ENCODE data around the gene ITPA. TPM values are rescaled to one million over a fixed set of nuclear protein-coding genes. Genes with fewer than 3 reads are reported as not detected.
"Not testable (repeated sequence)": the region's sequence is repeated elsewhere in the genome, so short reads cannot be mapped to it uniquely, and the experiment has no call there.

ITPA gene
- polyA plus RNA-seq, 1 experiment = 35.0 TPM

DNA sequence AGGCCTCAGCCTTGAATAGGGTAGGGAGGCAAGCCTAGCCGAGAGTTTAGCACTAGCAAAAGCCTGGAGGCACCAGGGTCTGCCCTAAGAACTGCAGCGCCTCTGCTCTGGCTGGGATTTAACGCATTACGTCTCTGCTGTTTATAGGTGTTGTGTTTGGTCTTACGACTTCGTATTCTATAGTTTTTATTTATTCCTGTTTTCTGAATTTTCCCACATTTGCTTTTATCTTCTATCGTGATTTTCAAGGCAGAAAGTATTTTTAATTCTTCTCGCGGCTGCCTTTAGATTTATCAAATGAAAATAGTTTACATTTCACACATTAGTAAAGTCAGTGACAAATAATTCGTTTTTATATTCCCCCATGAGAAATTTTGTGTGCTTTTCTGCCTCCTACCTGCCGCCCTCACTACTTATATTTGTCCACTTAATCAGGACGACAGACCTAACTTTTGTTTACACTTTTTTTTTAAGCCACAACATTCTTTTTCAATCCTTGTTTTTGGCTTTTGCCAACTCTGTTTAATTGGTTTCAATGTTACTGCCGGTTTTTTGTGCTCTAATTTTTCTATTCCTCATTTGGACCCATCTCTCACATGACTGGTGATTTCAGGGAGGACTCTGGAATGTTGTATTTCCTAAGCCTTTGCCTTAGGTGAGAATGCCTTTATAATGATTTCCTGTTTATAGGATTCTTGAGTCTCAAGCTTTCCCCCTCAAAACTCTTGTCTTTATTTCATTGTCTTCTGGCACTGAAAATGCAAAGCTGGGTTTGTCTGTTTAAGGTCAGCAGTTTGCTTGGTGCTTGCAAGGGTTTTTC, 34.6 kb upstream of the ITPA start:
- Histone ChIP-seq H3K36me3 (ENCODE audit: control insufficient read depth, insufficient read depth, low read length) (no peaks in the 10 kb centered on the region), H3K27me3 (ENCODE audit: control insufficient read depth, insufficient read depth, low read length) (peaks cover 3% of the 10 kb centered on the region; the same call in 1 of the 2 replicates), H3K4me3 (ENCODE audit: low read depth, low read length) (peak overlapping the region; percentile 95)
- no peak for DNase-seq (ENCODE audit: low read depth)
- ChIA-PET CTCF (interaction anchor here (0.7 kb wide), 1 partner anchor 15 kb away, joined by 3 read pairs; no protein-coding TSS in a partner anchor), POLR2A (no interaction called here)
- TF ChIP-seq, protein P1, sequence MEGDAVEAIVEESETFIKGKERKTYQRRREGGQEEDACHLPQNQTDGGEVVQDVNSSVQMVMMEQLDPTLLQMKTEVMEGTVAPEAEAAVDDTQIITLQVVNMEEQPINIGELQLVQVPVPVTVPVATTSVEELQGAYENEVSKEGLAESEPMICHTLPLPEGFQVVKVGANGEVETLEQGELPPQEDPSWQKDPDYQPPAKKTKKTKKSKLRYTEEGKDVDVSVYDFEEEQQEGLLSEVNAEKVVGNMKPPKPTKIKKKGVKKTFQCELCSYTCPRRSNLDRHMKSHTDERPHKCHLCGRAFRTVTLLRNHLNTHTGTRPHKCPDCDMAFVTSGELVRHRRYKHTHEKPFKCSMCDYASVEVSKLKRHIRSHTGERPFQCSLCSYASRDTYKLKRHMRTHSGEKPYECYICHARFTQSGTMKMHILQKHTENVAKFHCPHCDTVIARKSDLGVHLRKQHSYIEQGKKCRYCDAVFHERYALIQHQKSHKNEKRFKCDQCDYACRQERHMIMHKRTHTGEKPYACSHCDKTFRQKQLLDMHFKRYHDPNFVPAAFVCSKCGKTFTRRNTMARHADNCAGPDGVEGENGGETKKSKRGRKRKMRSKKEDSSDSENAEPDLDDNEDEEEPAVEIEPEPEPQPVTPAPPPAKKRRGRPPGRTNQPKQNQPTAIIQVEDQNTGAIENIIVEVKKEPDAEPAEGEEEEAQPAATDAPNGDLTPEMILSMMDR (IDR thresholded peaks at IDR 0.05; ENCODE audit: insufficient read depth, low read depth, low read length) = no peak

DNA sequence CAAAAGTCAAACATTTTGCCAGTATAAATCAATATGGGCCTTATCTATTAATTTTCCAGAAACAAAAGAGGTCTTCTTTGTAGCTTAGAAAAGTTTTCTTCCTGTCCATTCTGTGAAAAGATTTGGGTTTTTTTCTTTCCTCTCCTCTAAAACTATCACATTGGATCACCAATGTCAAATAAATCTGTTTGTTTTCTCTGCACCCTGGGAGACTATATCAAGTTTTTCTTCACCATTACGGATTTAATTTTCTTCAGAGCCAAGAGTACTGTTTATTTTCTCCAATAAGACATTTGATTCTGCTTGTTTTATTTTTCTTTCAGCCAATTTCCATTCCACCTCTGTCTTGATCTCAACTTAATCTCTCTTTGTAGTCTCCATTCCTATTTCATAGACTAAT, 34.0 kb upstream of the ITPA start:
- ChIA-PET POLR2A (interaction anchor here (0.6 kb wide), 2 partner anchors 9 to 15 kb away, joined by 3 to 4 read pairs; partner anchors contain the start of genes FASTKD5 and UBOX5), CTCF (interaction anchor here (0.7 kb wide), 1 partner anchor 16 kb away, joined by 3 read pairs; no protein-coding TSS in a partner anchor)
- no peak for DNase-seq (ENCODE audit: low read depth)
- TF ChIP-seq, protein P1 (IDR thresholded peaks at IDR 0.05; ENCODE audit: insufficient read depth, low read depth, low read length) = no peak
- peaks cover 3% of the 10 kb centered on the region; the same call in 1 of the 2 replicates for H3K27me3 ChIP-seq (ENCODE audit: control insufficient read depth, insufficient read depth, low read length)
- H3K4me3 ChIP-seq (ENCODE audit: low read depth, low read length) = no peak overlapping the region
- 0 out of 2 replicates have a peak, but pooled peaks cover under 1% of the 10 kb centered on the region for H3K36me3 ChIP-seq (ENCODE audit: control insufficient read depth, insufficient read depth, low read length)

DNA sequence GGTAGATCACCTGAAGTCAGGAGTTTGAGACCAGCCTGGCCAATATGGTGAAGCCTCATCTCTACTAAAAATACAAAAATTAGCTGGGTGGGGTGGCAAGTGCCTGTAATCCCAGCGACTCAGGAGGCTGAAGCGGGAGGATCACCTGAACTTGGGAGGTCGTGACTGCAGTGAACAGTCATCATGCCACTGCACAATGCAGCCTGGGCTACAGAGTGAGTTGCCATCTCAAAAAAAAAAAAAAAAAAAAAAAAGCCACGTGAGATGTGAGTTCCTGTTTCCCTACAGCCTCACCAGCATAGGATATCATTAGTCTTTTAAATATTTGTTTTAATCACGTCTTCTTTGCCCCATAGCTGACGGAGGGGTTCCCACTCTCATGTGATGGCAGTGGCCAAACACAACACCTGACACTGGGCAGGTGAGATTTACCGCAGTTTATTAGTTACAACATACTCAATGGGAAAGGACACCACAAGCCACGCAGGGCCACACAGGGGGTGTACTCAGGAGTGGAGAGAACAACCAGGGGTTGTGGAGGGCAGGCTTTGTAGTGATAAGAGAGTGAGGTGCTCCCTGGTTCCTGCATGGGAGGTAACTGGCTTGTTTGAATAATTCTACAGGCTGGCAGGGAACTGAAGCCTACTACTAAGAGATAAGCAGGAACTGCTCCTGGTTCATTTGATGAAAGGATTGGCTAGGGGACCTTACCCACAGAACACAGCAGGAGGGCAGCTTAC, 31.4 kb upstream of the ITPA start:
- POLR2A ChIA-PET = no interaction called here
- no peaks in the 10 kb centered on the region for H3K27me3 ChIP-seq (ENCODE audit: control insufficient read depth, insufficient read depth, low read length)
- CTCF ChIA-PET = no interaction called here
- TF ChIP-seq, protein P1 (IDR thresholded peaks at IDR 0.05; ENCODE audit: insufficient read depth, low read depth, low read length) = no peak
- no peak overlapping the region for H3K4me3 ChIP-seq (ENCODE audit: low read depth, low read length)
- DNase-seq (ENCODE audit: low read depth) = no peak
- peaks cover 1% of the 10 kb centered on the region; the same call in 1 of the 2 replicates for H3K36me3 ChIP-seq (ENCODE audit: control insufficient read depth, insufficient read depth, low read length)

DNA sequence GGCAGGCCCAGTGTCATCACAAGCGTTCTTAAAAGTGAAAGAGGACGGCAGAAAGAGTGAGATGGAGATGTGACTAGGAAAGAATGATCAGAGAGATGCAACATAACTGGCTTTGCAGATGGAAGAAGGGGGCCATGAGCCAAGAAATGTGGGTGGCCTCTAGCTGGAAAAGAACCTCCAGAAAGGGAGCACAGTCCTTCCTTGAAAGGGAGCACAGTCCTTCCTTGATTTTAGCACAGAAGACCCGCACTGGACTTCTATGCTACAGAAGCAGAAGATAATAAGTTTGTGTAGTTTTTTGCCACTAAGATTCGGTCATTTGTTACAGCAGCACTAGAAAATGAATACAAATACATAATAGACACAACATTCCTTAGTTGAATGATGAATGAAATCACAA, 29.0 kb upstream of the ITPA start:
- ChIA-PET CTCF (no interaction called here), POLR2A (no interaction called here)
- H3K27me3 ChIP-seq (ENCODE audit: control insufficient read depth, insufficient read depth, low read length) = no peaks in the 10 kb centered on the region
- no peak for DNase-seq (ENCODE audit: low read depth)
- peaks cover 1% of the 10 kb centered on the region; the same call in 1 of the 2 replicates for H3K36me3 ChIP-seq (ENCODE audit: control insufficient read depth, insufficient read depth, low read length)
- TF ChIP-seq, protein P1 (IDR thresholded peaks at IDR 0.05; ENCODE audit: insufficient read depth, low read depth, low read length) = no peak
- H3K4me3 ChIP-seq (ENCODE audit: low read depth, low read length) = no peak overlapping the region

DNA sequence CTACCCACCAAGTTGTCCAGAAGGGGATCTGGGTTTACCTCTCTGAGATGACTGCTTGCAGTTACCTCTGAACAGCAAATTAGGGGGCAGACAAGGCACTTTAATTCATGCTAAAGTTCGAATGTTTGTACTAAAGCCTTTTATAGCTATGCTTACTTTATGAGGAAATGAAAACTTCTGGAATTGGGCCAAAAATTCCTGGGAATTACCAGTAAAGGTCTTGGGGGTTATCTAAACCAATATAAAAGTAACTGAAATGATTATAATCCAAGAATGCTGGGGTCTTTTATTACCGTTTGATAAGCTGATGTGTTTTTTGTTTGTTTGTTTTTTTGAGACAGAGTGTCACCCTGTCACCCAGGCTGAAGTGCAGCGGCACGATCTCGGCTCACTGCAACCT, 28.0 kb upstream of the ITPA start:
- TF ChIP-seq, protein P1 (IDR thresholded peaks at IDR 0.05; ENCODE audit: insufficient read depth, low read depth, low read length) = no peak
- no peak for DNase-seq (ENCODE audit: low read depth)
- no peak overlapping the region for H3K4me3 ChIP-seq (ENCODE audit: low read depth, low read length)
- POLR2A ChIA-PET = no interaction called here
- H3K27me3 ChIP-seq (ENCODE audit: control insufficient read depth, insufficient read depth, low read length) = no peaks in the 10 kb centered on the region
- CTCF ChIA-PET = no interaction called here
- H3K36me3 ChIP-seq (ENCODE audit: control insufficient read depth, insufficient read depth, low read length) = peaks cover 1% of the 10 kb centered on the region; the same call in 1 of the 2 replicates

DNA sequence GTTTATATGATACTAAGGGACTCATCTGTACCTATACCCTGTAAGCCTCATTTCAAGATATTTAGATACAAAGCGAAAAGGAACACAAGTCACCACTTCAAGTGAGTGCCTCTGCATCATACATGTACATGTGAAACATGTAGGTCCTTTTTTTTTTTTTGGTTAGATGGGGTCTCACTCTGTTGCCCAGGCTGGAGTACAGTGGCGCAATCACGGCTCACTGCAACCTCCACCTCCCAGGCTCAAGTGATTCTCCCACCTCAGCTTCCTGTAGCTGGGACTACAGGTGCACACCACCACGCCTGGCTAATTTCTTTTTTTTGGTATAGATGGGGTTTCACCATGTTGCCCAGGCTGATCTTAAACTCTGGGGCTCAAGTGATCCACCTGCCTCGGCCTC, 26.9 kb upstream of the ITPA start:
- H3K4me3 ChIP-seq (ENCODE audit: low read depth, low read length); POLR2A ChIA-PET; CTCF ChIA-PET: not testable (repeated sequence)

More for the DNA sequence above, 26.9 kb upstream of the ITPA start:
- H3K36me3 ChIP-seq (ENCODE audit: control insufficient read depth, insufficient read depth, low read length); H3K27me3 ChIP-seq (ENCODE audit: control insufficient read depth, insufficient read depth, low read length); DNase-seq (ENCODE audit: low read depth): not testable (repeated sequence)

Measured in BJ (cell line).